ENCODE measurements around the gene PRDX3.
A peak's percentile ranks its signal among the peaks of the same experiment; 100 is the strongest.

Gene PRDX3

DNA sequence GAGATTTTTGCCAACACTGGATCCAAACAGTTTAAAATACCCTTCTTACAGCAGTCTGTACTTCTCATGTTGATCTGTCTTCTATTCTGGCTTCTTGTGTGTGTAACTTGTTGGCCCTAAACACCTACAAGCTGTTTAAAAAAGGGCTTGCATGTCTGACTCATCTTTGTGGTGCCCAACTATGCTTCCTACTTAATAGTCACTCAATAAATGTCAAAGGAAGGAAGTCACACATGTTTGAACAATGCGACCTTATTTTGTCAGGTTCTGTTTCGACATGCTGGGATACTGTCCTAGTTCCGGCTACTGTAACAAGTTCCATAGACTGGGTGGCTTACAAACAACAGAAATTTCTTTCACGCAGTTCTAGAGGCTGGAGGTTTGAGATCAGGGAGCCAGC is 19.3 kb upstream of the PRDX3 start:
- Histone ChIP-seq H3K9me3 (no peaks in the 10 kb centered on the region), H3K36me3 (no peaks in the 10 kb centered on the region), H3K4me3 (ENCODE audit: low read depth in 1 of 2, low read length in 1 of 2) (no peak overlapping the region), H3K27ac (peak overlapping the region; percentile 50), H3K27me3 (no peaks in the 10 kb centered on the region), H3K4me1 (ENCODE audit: control insufficient read depth in 1 of 2, insufficient read depth in 1 of 2, low read depth in 1 of 2, low read length in 1 of 2) (peaks cover 12 to 22% of the 10 kb centered on the region in 2 experiments)
- TF ChIP-seq, protein P1, sequence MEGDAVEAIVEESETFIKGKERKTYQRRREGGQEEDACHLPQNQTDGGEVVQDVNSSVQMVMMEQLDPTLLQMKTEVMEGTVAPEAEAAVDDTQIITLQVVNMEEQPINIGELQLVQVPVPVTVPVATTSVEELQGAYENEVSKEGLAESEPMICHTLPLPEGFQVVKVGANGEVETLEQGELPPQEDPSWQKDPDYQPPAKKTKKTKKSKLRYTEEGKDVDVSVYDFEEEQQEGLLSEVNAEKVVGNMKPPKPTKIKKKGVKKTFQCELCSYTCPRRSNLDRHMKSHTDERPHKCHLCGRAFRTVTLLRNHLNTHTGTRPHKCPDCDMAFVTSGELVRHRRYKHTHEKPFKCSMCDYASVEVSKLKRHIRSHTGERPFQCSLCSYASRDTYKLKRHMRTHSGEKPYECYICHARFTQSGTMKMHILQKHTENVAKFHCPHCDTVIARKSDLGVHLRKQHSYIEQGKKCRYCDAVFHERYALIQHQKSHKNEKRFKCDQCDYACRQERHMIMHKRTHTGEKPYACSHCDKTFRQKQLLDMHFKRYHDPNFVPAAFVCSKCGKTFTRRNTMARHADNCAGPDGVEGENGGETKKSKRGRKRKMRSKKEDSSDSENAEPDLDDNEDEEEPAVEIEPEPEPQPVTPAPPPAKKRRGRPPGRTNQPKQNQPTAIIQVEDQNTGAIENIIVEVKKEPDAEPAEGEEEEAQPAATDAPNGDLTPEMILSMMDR (IDR thresholded peaks at IDR 0.05), result no peak

DNA sequence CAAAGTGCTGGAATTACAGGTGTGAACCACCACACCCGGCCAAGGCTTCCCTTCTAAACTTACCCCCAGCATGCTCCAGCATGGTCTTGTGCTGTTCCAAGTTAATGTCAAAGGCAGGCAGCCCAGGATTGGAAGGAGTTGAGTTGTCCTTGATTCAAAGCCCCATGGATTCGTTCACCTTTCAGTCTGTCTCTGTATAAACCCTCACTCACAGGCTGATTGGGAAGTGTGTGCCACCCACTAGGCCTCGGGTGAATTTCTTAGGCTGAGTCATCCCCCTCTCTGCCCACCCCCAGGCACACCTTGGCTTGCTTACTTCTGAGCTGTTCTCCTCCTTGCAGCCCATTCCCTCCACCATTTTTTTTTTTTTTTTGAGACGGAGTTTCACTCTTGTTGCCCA is 13.3 kb upstream of the PRDX3 start:
- H3K4me3 ChIP-seq (ENCODE audit: low read depth in 1 of 2, low read length in 1 of 2), result no peak overlapping the region
- no peaks in the 10 kb centered on the region for H3K9me3 ChIP-seq
- TF ChIP-seq, protein P1 (IDR thresholded peaks at IDR 0.05), result no peak
- no peak overlapping the region for H3K27ac ChIP-seq
- H3K27me3 ChIP-seq, result no peaks in the 10 kb centered on the region
- H3K36me3 ChIP-seq, result no peaks in the 10 kb centered on the region
- peaks cover 8 to 10% of the 10 kb centered on the region in 2 experiments for H3K4me1 ChIP-seq (ENCODE audit: control insufficient read depth in 1 of 2, insufficient read depth in 1 of 2, low read depth in 1 of 2, low read length in 1 of 2)

DNA sequence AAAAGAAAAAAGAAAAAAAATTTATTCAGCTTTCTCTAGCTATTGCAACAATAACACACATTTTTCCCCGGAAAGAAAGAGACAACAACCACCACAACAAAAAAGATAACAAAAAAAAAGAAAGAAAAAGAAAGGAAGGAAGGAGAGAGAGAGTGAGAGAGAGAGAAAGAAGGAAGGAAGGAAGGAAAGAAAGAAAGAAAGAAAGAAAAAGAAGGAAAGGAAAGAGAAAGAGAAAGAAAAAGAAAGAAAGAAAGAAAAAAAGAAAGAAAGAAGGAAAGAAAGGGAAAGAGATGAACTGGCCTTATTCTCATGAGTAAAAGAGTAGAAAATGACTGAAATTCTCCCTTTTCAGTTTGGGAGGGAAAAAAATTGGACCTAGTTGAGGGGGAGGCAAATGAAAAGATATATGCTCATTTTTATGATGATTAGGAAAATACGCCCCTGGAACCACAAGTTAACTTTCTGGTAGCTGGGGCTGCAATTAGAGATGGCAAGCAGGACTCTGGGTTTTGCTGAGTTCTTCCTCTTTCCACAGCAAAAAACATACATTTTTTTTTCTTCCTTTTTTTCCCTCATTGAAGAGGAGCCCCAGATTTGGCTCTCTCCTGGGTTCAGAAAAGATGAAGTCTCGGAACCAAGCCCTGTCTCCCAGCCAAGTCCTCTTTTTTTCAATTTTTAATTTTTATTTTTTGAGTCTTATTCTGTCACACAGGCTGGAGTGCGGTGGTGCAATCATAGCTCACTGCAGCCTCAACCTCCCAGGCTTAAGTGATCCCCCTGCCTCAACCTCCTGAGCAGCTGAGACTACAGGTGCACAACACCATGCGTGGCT is 12.6 kb upstream of the PRDX3 start:
- TF ChIP-seq, protein P1 (IDR thresholded peaks at IDR 0.05), result no peak
- no peak overlapping the region for H3K4me3 ChIP-seq (ENCODE audit: low read depth in 1 of 2, low read length in 1 of 2)

DNA sequence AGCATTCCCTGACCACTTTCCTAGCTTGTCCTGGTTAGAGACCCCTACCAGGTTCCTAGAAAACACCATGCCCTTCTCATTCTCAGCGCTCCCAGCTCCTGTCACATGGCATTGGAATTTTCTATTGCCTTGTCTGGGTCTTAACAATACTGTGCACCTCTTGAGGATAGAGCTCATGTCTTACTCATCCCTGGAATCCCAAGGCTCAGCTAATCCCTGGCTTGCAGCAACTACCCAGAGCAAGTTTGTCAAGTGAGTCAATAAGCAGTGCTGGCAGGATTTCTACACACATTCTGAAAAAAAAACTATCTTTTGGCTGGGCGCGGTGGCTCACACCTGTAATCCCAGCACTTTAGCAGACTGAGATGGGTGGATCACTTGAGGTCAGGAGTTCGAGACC is 11.7 kb upstream of the PRDX3 start:
- Histone ChIP-seq H3K9me3 (no peaks in the 10 kb centered on the region), H3K27ac (no peak overlapping the region), H3K36me3 (no peaks in the 10 kb centered on the region), H3K4me1 (ENCODE audit: control insufficient read depth in 1 of 2, insufficient read depth in 1 of 2, low read depth in 1 of 2, low read length in 1 of 2) (peaks cover 8 to 10% of the 10 kb centered on the region in 2 experiments), H3K27me3 (no peaks in the 10 kb centered on the region), H3K4me3 (ENCODE audit: low read depth in 1 of 2, low read length in 1 of 2) (no peak overlapping the region)
- TF ChIP-seq, protein P1 (IDR thresholded peaks at IDR 0.05), result no peak

More for the DNA sequence above, 12.6 kb upstream of the PRDX3 start:
- Histone ChIP-seq H3K9me3 (no peaks in the 10 kb centered on the region), H3K27me3 (no peaks in the 10 kb centered on the region), H3K27ac (no peak overlapping the region), H3K36me3 (no peaks in the 10 kb centered on the region), H3K4me1 (ENCODE audit: control insufficient read depth in 1 of 2, insufficient read depth in 1 of 2, low read depth in 1 of 2, low read length in 1 of 2) (peaks cover 8 to 10% of the 10 kb centered on the region in 2 experiments)

DNA sequence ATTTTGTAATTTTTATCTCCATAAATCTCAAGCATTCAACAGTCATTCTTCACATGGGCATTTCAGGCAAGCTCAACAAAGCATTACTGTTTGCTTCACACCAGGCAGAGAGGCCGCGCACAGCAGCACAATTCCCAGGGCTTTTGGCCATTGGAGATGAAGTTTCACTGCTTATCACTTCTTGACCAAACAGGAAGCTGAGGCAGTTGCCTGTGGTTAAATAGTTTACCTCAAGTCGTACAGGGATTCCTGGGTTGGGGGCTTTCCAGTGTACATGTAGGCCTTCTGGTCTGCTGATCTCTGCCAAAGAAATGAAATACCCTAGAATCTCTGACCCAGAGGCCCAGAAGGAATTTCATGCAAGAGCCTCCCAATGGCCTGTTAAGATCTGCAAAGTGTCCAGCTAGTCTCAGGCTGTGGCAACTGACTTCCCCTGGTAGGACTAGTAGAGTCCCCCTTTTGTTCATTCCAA is 11.2 kb upstream of the PRDX3 start:
- H3K4me1 ChIP-seq (ENCODE audit: control insufficient read depth in 1 of 2, insufficient read depth in 1 of 2, low read depth in 1 of 2, low read length in 1 of 2), result peaks cover 8 to 10% of the 10 kb centered on the region in 2 experiments
- TF ChIP-seq, protein P1 (IDR thresholded peaks at IDR 0.05), result no peak

More for the DNA sequence above, 11.2 kb upstream of the PRDX3 start:
- Histone ChIP-seq H3K9me3 (no peaks in the 10 kb centered on the region), H3K27ac (no peak overlapping the region), H3K27me3 (no peaks in the 10 kb centered on the region), H3K4me3 (ENCODE audit: low read depth in 1 of 2, low read length in 1 of 2) (no peak overlapping the region), H3K36me3 (no peaks in the 10 kb centered on the region)

All from neutrophil (primary cell).